Endometrial microvascular endothelial cells (primary cell): ENCODE measurements around the gene ACTG1. TPM values are rescaled to one million over a fixed set of nuclear protein-coding genes. Genes with fewer than 3 reads are reported as not detected.

ENCODE experiments used
- in situ Hi-C: cut with HindIII; loops from 2 replicates; pipeline ENCODE4 v1.10.0; 2017; ENCODE audit warnings: low sequenced_read_pairs, low pct_unique_long_range_greater_than_20kb; ENCODE audit errors: inconsistent ontology term
- total RNA-seq: library from RNA; depleted of rRNA; stranded (reverse); fragments of >200 nt; gene quantifications from one replicate; pipeline ENCODE4 v1.2.3, GENCODE V29; 2015; ENCODE audit errors: inconsistent ontology term

Gene ACTG1
- total RNA-seq, 1 donor from 2014 or later, result 13,813 TPM

- in situ Hi-C loops, result no loop called here
These were observed 37.6 kb downstream of the ACTG1 start for GRCh38 chr17:81474958-81475357.

GRCh38 chr17:81473019-81473418 is 39.6 kb downstream of the ACTG1 start:
- in situ Hi-C loops, result no loop called here

GRCh38 chr17:81471818-81472456 is 40.7 kb downstream of the ACTG1 start:
- in situ Hi-C loops, result no loop called here

DNA sequence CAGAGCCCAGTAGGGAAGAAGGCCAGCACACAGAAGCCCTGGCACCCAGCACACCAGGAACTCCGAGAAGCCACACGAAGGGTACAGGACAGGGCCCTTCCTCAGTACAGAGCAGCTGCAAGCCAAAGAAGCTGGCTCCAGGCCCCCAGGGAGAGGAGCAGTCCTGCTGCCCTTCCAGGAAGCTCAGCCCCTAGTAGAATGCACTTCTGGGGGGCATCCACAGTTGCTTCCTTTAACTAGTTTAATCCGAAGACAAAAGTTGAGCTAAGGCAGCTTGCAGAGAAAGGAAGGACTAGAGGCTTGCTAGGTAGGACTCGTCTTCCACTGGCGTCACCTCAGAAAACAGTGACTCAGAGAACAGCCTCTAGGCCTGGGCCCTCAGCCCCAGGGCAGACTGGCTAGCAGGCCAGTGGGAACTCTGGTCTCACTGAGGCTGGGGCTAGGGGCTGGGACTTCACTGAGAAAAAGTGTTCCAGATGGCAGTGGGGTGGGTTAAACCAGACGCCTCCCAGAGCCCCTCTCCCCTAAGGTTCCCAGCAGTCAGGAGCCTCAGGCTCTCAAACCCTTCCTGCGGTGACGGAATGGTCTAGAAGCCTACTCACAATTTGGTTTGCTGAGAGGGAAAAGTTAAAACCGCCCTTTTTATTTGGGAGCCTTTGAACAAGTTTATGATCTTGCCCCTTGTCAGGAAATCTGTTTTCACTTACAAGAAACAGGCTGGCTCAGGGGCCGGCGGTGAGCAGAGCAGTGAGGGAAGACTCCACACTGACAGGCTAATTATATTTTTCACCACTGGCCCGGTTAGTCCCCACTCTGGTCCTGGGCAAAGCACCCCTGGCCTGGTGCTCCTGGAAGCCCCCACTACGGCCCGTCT is 41.4 kb downstream of the ACTG1 start:
- in situ Hi-C loops, result no loop called here

DNA sequence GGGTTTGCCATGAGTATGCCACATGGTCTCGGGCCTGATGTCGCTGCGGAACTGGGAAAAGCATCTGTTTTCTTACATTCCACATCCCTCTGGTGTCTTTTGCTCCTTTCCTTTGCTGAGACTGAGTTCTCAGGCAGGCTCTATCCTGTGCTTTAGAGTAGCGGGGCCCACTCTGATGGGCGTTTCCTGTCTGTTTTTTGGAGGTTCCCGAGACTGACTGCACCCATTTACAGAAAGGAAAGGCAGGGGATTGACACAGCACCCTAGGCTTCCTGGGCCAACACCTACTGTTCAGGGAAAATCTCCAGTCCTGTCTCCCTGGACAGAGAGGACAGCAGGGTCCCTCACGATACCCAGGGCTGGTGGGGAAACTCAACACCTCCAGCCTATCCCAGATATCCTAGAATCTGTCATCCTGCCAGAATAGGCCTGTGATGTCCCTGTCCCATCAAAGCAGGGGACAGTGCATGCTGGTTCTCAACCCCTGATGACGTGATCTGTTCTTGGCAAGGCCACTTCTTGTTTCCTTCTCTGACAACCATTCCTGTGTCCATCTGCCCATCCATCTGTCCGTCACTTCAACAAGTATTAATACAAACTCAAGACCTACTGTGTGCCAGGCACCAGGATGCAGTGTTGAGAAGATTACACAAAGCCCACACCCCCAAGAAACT is 42.2 kb downstream of the ACTG1 start:
- in situ Hi-C loops, result no loop called here

- in situ Hi-C loops, result no loop called here
These were observed 43.3 kb downstream of the ACTG1 start for GRCh38 chr17:81469266-81469665.

GRCh38 chr17:81468770-81469121 is 43.9 kb downstream of the ACTG1 start:
- in situ Hi-C loops, result no loop called here

- in situ Hi-C loops, result no loop called here
These were observed 44.4 kb downstream of the ACTG1 start for GRCh38 chr17:81468111-81468769.

GRCh38 chr17:81466564-81467472 is 45.8 kb downstream of the ACTG1 start:
- in situ Hi-C loops, result no loop called here

DNA sequence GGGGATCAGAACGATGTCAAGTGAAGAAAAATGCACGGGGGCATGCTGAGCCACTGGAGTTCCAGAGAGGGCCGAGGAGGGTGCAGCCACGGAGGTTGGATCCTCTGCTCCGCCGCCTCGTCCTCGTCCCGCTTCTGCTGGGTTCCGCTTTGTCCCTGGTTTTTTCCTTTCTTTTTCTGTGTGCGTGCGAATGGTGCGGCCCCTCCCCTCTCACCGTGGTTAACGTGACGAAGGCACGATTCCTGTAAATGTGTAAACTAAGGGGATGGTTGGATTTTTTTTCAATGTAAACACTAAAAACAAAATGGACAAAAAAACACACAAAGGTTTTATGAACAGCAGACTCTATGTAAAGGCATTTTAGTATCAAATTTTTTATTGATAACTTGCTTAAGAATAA is 46.7 kb downstream of the ACTG1 start:
- in situ Hi-C loops, result no loop called here

DNA sequence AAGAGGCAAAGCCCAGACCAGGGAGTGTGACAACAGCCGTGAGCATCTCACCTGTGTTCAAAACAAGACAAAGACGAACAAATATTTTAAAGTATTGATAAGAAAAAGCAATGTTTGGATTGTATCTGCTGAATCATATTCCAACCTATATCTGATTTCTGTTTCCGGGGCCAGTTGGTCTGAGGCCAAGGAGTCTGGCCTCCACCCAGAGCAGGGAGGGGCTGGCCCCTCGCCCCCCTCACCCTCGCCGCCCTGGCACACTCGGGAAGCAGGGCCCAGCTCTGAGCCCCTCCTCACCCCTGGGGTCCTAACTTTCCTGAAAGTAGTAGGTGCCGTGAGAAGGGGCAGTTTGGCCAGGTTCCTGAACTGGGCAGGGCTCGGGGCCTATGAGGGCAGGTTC is 48.0 kb downstream of the ACTG1 start:
- in situ Hi-C loops, result no loop called here

DNA sequence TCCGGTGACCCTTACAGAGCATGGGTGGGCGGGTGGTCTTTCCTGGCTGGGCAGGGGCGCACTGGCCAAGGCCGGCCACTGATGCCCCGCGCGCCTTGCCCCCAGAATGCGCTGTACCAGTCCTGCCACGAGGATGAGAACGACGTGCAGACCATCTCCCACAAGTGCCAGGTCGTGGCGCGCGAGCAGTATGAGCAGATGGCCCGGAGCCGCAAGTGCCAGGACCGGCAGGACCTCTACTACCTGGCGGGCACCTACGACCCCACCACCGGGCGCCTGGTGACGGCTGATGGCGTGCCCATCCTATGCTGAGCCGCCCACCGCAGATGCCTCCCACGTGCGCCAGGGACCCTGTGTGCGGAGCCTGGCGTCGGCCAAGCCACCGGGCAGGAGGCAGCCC is 49.1 kb downstream of the ACTG1 start:
- in situ Hi-C loops, result no loop called here

GRCh38 chr17:81462506-81463125 is 50.0 kb downstream of the ACTG1 start:
- in situ Hi-C loops, result no loop called here

GRCh38 chr17:81461607-81462500 is 50.7 kb downstream of the ACTG1 start:
- in situ Hi-C loops, result no loop called here

DNA sequence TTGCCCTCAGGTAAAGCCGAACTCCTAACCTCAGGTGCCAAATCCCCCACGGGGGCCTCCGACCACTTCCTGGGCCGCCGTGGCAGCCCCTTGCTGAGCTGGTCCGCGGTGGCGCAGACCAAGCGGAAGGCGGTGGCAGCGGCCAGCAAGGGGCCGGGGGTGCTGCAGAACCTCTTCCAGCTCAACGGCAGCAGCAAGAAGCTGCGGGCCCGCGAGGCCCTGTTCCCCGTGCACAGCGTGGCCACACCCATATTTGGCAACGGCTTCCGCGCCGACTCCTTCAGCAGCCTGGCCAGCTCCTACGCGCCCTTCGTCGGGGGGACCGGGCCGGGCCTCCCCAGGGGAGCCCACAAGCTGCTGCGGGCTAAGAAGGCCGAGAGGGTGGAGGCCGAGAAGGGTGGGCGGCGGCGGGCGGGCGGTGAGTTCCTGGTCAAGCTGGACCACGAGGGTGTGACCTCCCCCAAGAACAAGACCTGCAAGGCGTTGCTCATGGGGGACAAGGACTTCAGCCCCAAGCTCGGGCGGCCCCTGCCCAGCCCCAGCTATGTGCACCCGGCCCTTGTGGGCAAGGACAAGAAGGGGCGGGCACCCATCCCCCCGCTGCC is 51.6 kb downstream of the ACTG1 start:
- in situ Hi-C loops, result no loop called here
